Endodermal cell (in vitro differentiated cells): ENCODE measurements around the gene TAF1D. TPM values are rescaled to one million over a fixed set of nuclear protein-coding genes. Genes with fewer than 3 reads are reported as not detected.

Source experiments
- DNase-seq: peaks from one replicate; pipeline ENCODE4 v3.0.0-alpha.2; 2017
- H3K27ac ChIP-seq: 2 replicates; pipeline ENCODE4 v1.5.1; 2013; ENCODE audit warnings: mild to moderate bottlenecking, low read depth, low read length, moderate library complexity
- H3K27me3 ChIP-seq: 2 replicates; pipeline ENCODE4 v1.6.1; 2013; ENCODE audit warnings: mild to moderate bottlenecking, low read length, moderate library complexity; ENCODE audit not compliant: insufficient read depth, control insufficient read depth, poor library complexity, severe bottlenecking
- H3K36me3 ChIP-seq: 2 replicates; pipeline ENCODE4 v1.7.0; 2013; ENCODE audit warnings: mild to moderate bottlenecking, low read length, moderate library complexity; ENCODE audit not compliant: control insufficient read depth, insufficient read depth
- H3K4me1 ChIP-seq: one replicate; pipeline ENCODE4 v1.7.0; 2013; ENCODE audit warnings: low read length; ENCODE audit not compliant: control insufficient read depth, insufficient read depth
- H3K4me3 ChIP-seq: 2 replicates; pipeline ENCODE4 v1.5.1; 2013; ENCODE audit warnings: mild to moderate bottlenecking, low read length, moderate library complexity
- H3K9ac ChIP-seq: 2 replicates; pipeline ENCODE4 v1.6.1; 2013; ENCODE audit warnings: mild to moderate bottlenecking, low read length, moderate library complexity; ENCODE audit not compliant: poor library complexity, severe bottlenecking; ENCODE audit errors: extremely low read depth
- H3K9me3 ChIP-seq: 2 replicates; pipeline ENCODE4 v1.6.1; 2013; ENCODE audit warnings: mild to moderate bottlenecking, low read length, moderate library complexity; ENCODE audit not compliant: control insufficient read depth
- H3K27ac Mint-ChIP-seq: 2 replicates; pipeline ENCODE4 v1.8.0; 2020; ENCODE audit warnings: mixed read lengths
- H3K27me3 Mint-ChIP-seq: 2 replicates; pipeline ENCODE4 v1.8.0; 2021; ENCODE audit warnings: mild to moderate bottlenecking, mixed read lengths; ENCODE audit not compliant: insufficient read depth
- H3K36me3 Mint-ChIP-seq: 2 replicates; pipeline ENCODE4 v1.8.0; 2020; ENCODE audit warnings: low read depth, mixed read lengths
- H3K4me1 Mint-ChIP-seq: 2 replicates; pipeline ENCODE4 v1.8.0; 2020; ENCODE audit warnings: mixed read lengths
- H3K4me3 Mint-ChIP-seq: 2 replicates; pipeline ENCODE4 v1.8.0; 2020; ENCODE audit warnings: mild to moderate bottlenecking, moderate library complexity, mixed read lengths
- H3K9me3 Mint-ChIP-seq: 2 replicates; pipeline ENCODE4 v1.8.0; 2020; ENCODE audit warnings: mild to moderate bottlenecking, mixed read lengths
- CTCF ChIP-seq: fragments of 200-600 bp; sonication (generic); conservative IDR thresholded peaks from 2 replicates; pipeline ENCODE4 v1.5.0; 2021; ENCODE audit warnings: antibody characterized with exemption, mild to moderate bottlenecking
- WGBS, 2 experiments: methylation state at CpG; one replicate each; pipeline versions ENCODE4 v1.1.5 to v1.1.7; 2013; ENCODE audit warnings: missing lambda C conversion rate in 2 of 2, mixed read lengths in 1 of 2; ENCODE audit not compliant: insufficient coverage in 1 of 2, insufficient read length in 1 of 2; 5-methylcytosine and 5-hydroxymethylcytosine counted together
- total RNA-seq, 2 donors: library from RNA; stranded (reverse); fragmentation: NEBNext Ultra II Directional in 1 of 2; extraction: Animal tissue kit (Norgen Biotek cat#: 25700) in 1 of 2; gene quantifications; 2 replicates in 1 of 2; 3 replicates in 1 of 2; pipeline ENCODE4 v1.2.1, GENCODE V29; 2021

The TAF1D gene
- total RNA-seq, 2 donors from 2014 or later = 195 to 231 TPM

- 89 to 93% methylated on average over 21 to 23 of the region's 23 CpGs for WGBS, 2 experiments
- H3K9ac ChIP-seq = no peak overlapping the region
- no peaks in the 10 kb centered on the region for H3K9me3 Mint-ChIP-seq
- peaks cover 29% of the 10 kb centered on the region for H3K4me1 Mint-ChIP-seq
- no peaks in the 10 kb centered on the region for H3K9me3 ChIP-seq
- no peak for DNase-seq
- no peaks in the 10 kb centered on the region for H3K27me3 ChIP-seq
- H3K4me3 Mint-ChIP-seq = peak overlapping the region; percentile 99
- TF ChIP-seq CTCF = no peak
- H3K27me3 Mint-ChIP-seq = no peaks in the 10 kb centered on the region
- H3K4me3 ChIP-seq = no peak overlapping the region
- peaks cover 9% of the 10 kb centered on the region for H3K4me1 ChIP-seq
- peaks cover 23% of the 10 kb centered on the region for H3K36me3 Mint-ChIP-seq
- H3K36me3 ChIP-seq = peaks cover 24% of the 10 kb centered on the region
- peak overlapping the region; percentile 44 for H3K27ac Mint-ChIP-seq
- no peak overlapping the region for H3K27ac ChIP-seq
Measured at GRCh38 chr11:93743291-93743690, 2.0 kb upstream of the TAF1D start.

- Histone ChIP-seq H3K36me3 (peaks cover 36% of the 10 kb centered on the region), H3K9me3 (no peaks in the 10 kb centered on the region)
- peaks cover 43% of the 10 kb centered on the region for H3K4me1 Mint-ChIP-seq
Measured at GRCh38 chr11:93741882-93742226, 559 bp upstream of the TAF1D start.

GRCh38 chr11:93740730-93741093, 583 bp downstream of the TAF1D start:
- peak overlapping the region; percentile 100 for H3K27ac Mint-ChIP-seq
- TF ChIP-seq CTCF = no peak
- Histone ChIP-seq H3K4me1 (peaks cover 11% of the 10 kb centered on the region), H3K4me3 (peak overlapping the region; percentile 87), H3K36me3 (peaks cover 47% of the 10 kb centered on the region), H3K27ac (peak overlapping the region; percentile 85), H3K9ac (peak overlapping the region; percentile 99), H3K27me3 (no peaks in the 10 kb centered on the region), H3K9me3 (no peaks in the 10 kb centered on the region)
- no peaks in the 10 kb centered on the region for H3K27me3 Mint-ChIP-seq
- WGBS, 2 experiments = 0% methylated on average over 16 to 20 of the region's 20 CpGs
- H3K4me1 Mint-ChIP-seq = peaks cover 44% of the 10 kb centered on the region
- peak; percentile 65 for DNase-seq
- peak overlapping the region; percentile 99 for H3K4me3 Mint-ChIP-seq
- H3K36me3 Mint-ChIP-seq = peaks cover 48% of the 10 kb centered on the region
- H3K9me3 Mint-ChIP-seq = no peaks in the 10 kb centered on the region

More at GRCh38 chr11:93741882-93742226, 559 bp upstream of the TAF1D start:
- H3K27me3 ChIP-seq = no peaks in the 10 kb centered on the region
- H3K4me3 ChIP-seq = peak overlapping the region; percentile 87
- no peak for TF ChIP-seq CTCF
- Mint-ChIP-seq H3K27ac (peak overlapping the region; percentile 100), H3K4me3 (peak overlapping the region; percentile 99), H3K27me3 (no peaks in the 10 kb centered on the region), H3K36me3 (peaks cover 37% of the 10 kb centered on the region), H3K9me3 (no peaks in the 10 kb centered on the region)
- H3K4me1 ChIP-seq = peaks cover 11% of the 10 kb centered on the region
- peak overlapping the region; percentile 99 for H3K9ac ChIP-seq
- no peak for DNase-seq
- whole genome bisulfite sequencing, 2 experiments = 0 to 2% methylated on average over 3 to 7 of the region's 8 CpGs
- H3K27ac ChIP-seq = peak overlapping the region; percentile 10
